Measurements from ENCODE around the gene LRRC27.

LRRC27 gene

DNA sequence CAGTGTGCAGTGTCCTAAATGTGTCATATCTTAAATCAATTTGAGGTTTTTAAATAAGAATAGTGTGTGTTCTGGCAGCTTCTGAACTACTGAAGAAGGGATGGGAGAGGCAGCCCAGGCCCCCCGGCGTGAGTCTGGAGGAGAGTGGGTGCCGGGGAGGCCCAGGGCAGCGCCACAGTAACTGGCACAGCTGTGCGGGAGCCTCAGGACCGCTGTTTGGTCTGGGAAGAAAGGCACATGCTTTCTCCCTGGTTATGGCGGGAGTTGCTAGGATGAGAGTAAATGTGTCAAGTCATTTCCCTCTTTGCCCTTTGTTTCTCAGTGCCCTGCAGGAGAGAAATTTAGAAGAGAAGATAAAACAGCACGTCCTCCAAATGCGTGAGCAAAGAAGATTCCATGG, 33.1 kb downstream of the LRRC27 start:
- DNase-seq (ENCODE audit: low read depth in 1 of 2, low spot score in 1 of 2), result no peak
- Histone ChIP-seq H3K27ac (replicated peaks) (no peak overlapping the region), H3K4me3 (replicated peaks; ENCODE audit: insufficient read depth, low read length) (no peak overlapping the region), H3K27me3 (ENCODE audit: insufficient read depth, poor library complexity, severe bottlenecking) (no peaks in the 10 kb centered on the region)
- TF ChIP-seq SPI1 (IDR thresholded peaks at IDR 0.05; ENCODE audit: borderline replicate concordance, low read depth) (no peak), GABPA (IDR thresholded peaks at IDR 0.05; ENCODE audit: low read depth) (no peak), POLR2AphosphoS5 (IDR thresholded peaks at IDR 0.05; ENCODE audit: low read depth) (no peak)
- TF ChIP-seq, protein P1, sequence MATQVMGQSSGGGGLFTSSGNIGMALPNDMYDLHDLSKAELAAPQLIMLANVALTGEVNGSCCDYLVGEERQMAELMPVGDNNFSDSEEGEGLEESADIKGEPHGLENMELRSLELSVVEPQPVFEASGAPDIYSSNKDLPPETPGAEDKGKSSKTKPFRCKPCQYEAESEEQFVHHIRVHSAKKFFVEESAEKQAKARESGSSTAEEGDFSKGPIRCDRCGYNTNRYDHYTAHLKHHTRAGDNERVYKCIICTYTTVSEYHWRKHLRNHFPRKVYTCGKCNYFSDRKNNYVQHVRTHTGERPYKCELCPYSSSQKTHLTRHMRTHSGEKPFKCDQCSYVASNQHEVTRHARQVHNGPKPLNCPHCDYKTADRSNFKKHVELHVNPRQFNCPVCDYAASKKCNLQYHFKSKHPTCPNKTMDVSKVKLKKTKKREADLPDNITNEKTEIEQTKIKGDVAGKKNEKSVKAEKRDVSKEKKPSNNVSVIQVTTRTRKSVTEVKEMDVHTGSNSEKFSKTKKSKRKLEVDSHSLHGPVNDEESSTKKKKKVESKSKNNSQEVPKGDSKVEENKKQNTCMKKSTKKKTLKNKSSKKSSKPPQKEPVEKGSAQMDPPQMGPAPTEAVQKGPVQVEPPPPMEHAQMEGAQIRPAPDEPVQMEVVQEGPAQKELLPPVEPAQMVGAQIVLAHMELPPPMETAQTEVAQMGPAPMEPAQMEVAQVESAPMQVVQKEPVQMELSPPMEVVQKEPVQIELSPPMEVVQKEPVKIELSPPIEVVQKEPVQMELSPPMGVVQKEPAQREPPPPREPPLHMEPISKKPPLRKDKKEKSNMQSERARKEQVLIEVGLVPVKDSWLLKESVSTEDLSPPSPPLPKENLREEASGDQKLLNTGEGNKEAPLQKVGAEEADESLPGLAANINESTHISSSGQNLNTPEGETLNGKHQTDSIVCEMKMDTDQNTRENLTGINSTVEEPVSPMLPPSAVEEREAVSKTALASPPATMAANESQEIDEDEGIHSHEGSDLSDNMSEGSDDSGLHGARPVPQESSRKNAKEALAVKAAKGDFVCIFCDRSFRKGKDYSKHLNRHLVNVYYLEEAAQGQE (IDR thresholded peaks at IDR 0.05; ENCODE audit: insufficient replicate concordance, low read depth), result no peak
- TF ChIP-seq, protein P2, sequence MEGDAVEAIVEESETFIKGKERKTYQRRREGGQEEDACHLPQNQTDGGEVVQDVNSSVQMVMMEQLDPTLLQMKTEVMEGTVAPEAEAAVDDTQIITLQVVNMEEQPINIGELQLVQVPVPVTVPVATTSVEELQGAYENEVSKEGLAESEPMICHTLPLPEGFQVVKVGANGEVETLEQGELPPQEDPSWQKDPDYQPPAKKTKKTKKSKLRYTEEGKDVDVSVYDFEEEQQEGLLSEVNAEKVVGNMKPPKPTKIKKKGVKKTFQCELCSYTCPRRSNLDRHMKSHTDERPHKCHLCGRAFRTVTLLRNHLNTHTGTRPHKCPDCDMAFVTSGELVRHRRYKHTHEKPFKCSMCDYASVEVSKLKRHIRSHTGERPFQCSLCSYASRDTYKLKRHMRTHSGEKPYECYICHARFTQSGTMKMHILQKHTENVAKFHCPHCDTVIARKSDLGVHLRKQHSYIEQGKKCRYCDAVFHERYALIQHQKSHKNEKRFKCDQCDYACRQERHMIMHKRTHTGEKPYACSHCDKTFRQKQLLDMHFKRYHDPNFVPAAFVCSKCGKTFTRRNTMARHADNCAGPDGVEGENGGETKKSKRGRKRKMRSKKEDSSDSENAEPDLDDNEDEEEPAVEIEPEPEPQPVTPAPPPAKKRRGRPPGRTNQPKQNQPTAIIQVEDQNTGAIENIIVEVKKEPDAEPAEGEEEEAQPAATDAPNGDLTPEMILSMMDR (IDR thresholded peaks at IDR 0.05; ENCODE audit: insufficient read depth, low read length), result no peak

DNA sequence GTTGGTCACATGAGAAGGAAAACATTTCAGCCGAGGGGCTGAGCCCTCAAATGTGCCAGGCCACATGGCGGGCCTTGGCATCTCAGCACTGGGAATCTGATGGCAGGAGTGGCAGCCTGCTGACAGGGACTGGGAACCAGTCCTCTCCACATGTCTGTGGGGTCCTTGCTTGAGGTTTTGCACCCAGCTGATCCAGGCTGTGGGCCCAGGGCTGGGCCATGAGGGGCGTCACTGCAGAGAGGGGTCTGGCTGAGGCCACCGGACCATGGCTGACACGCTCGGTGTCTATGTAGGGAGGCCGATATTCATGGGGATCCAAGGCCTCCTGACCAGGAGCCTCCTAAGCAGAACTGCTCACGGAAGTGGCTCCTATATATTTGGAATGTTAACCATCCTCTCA, 34.0 kb downstream of the LRRC27 start:
- no peaks in the 10 kb centered on the region for H3K27me3 ChIP-seq (ENCODE audit: insufficient read depth, poor library complexity, severe bottlenecking)
- TF ChIP-seq POLR2AphosphoS5 (IDR thresholded peaks at IDR 0.05; ENCODE audit: low read depth) (no peak), SPI1 (IDR thresholded peaks at IDR 0.05; ENCODE audit: borderline replicate concordance, low read depth) (no peak), GABPA (IDR thresholded peaks at IDR 0.05; ENCODE audit: low read depth) (no peak)
- TF ChIP-seq, protein P1 (IDR thresholded peaks at IDR 0.05; ENCODE audit: insufficient replicate concordance, low read depth), result no peak
- TF ChIP-seq, protein P2 (IDR thresholded peaks at IDR 0.05; ENCODE audit: insufficient read depth, low read length), result no peak
- no peak overlapping the region for H3K4me3 ChIP-seq (replicated peaks; ENCODE audit: insufficient read depth, low read length)
- no peak for DNase-seq (ENCODE audit: low read depth in 1 of 2, low spot score in 1 of 2)
- no peak overlapping the region for H3K27ac ChIP-seq (replicated peaks)

DNA sequence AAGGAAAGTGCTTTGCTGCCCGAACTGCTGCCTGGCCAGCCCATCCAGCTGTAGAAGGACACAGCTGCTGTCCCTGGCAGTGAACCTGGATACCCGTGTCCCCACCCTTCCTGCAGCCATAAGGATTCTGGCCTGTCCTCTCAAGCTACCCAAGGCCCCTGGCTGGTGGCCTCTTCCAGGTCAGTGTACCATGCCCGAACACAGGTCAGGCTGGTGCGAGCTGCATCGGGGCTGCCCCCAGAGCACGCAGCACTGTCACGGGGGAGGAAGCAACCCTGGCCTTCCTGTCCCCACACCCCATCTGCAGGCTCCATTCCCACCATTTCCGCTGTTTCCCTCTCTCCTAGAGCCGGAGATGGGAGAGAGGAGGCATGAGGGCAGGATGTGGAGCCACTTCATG, 34.5 kb downstream of the LRRC27 start:
- H3K27ac ChIP-seq (replicated peaks), result no peak overlapping the region
- no peak for TF ChIP-seq SPI1 (IDR thresholded peaks at IDR 0.05; ENCODE audit: borderline replicate concordance, low read depth)
- TF ChIP-seq, protein P1 (IDR thresholded peaks at IDR 0.05; ENCODE audit: insufficient replicate concordance, low read depth), result no peak
- no peak for TF ChIP-seq POLR2AphosphoS5 (IDR thresholded peaks at IDR 0.05; ENCODE audit: low read depth)
- no peak for TF ChIP-seq GABPA (IDR thresholded peaks at IDR 0.05; ENCODE audit: low read depth)
- TF ChIP-seq, protein P2 (IDR thresholded peaks at IDR 0.05; ENCODE audit: insufficient read depth, low read length), result no peak
- DNase-seq (ENCODE audit: low read depth in 1 of 2, low spot score in 1 of 2), result no peak
- H3K4me3 ChIP-seq (replicated peaks; ENCODE audit: insufficient read depth, low read length), result no peak overlapping the region
- H3K27me3 ChIP-seq (ENCODE audit: insufficient read depth, poor library complexity, severe bottlenecking), result no peaks in the 10 kb centered on the region

All from HL-60 (cell line).